GM12874 (cell line): ENCODE measurements around the gene ADAM12.

Experiments
- CTCF ChIP-seq: IDR thresholded peaks from 2 replicates; pipeline ENCODE4 v1.5.1; 2011; ENCODE audit warnings: low read depth, mild to moderate bottlenecking, control low read depth, low read length, moderate library complexity; ENCODE audit not compliant: insufficient read depth

Gene ADAM12

GRCh38 chr10:126147866-126148587 is 240.2 kb downstream of the ADAM12 start:
- no peak for TF ChIP-seq CTCF

GRCh38 chr10:126146771-126147170 is 241.5 kb downstream of the ADAM12 start:
- no peak for TF ChIP-seq CTCF

- no peak for TF ChIP-seq CTCF
These were observed 245.2 kb downstream of the ADAM12 start for GRCh38 chr10:126143117-126143516.

- no peak for TF ChIP-seq CTCF
These were observed 247.5 kb downstream of the ADAM12 start for GRCh38 chr10:126140746-126141273.

GRCh38 chr10:126137562-126138221 is 250.6 kb downstream of the ADAM12 start:
- TF ChIP-seq CTCF = no peak

- no peak for TF ChIP-seq CTCF
These were observed 252.2 kb downstream of the ADAM12 start for GRCh38 chr10:126135941-126136595.

- no peak for TF ChIP-seq CTCF
These were observed 253.1 kb downstream of the ADAM12 start for GRCh38 chr10:126135177-126135576.
